C4-2B (cell line): ENCODE results near the gene CEP350.

ENCODE experiments used
- H3K27ac ChIP-seq: fragments of 450-650 bp; 2 replicates; pipeline ENCODE4 v1.5.1; 2017
- CTCF ChIP-seq: fragments of 450-650 bp; conservative IDR thresholded peaks from 2 replicates; pipeline ENCODE4 v1.5.1; 2017; ENCODE audit warnings: mild to moderate bottlenecking
- ZFX ChIP-seq: fragments of 450-650 bp; IDR thresholded peaks from 2 replicates; pipeline ENCODE4 v1.6.1; 2017

The CEP350 gene

DNA sequence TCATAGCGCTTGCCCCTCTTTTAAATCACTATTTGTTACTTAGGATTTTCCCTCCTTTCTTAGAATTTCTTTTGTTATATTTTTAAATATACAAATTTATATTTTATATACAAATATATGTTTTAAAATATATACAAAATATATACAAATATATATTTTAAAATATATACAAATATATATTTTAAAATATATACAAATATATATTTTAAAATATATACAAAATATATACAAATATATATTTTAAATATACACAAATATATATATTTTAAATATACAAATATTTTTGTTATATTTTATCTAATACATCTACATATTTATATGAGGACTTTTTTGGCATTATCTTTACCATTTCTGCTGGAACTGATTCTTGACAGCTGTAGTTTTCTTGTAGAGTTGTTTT is 149.2 kb downstream of the CEP350 start:
- H3K27ac ChIP-seq: no peak overlapping the region
- TF ChIP-seq CTCF (no peak), ZFX (no peak)

DNA sequence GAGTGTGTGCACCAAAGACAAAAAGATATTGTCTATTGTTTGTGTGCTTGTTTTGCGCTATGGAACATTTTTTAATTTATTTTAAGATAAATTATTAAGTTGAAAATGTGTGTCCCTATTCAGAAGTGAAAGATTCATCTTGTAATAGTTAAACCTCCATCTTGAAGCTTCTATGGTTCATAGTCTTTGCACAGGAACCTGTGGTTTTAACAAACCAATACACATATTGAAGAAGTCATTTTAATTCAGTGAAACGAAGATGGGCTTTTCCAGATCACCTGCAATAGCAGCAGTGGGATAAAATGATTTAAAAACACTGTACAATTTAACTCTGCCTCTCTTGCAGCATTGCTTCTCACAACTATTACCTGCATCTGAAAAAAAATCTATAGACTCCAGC is 157.5 kb downstream of the CEP350 start:
- no peak overlapping the region for H3K27ac ChIP-seq
- no peak for TF ChIP-seq CTCF
- no peak for TF ChIP-seq ZFX

DNA sequence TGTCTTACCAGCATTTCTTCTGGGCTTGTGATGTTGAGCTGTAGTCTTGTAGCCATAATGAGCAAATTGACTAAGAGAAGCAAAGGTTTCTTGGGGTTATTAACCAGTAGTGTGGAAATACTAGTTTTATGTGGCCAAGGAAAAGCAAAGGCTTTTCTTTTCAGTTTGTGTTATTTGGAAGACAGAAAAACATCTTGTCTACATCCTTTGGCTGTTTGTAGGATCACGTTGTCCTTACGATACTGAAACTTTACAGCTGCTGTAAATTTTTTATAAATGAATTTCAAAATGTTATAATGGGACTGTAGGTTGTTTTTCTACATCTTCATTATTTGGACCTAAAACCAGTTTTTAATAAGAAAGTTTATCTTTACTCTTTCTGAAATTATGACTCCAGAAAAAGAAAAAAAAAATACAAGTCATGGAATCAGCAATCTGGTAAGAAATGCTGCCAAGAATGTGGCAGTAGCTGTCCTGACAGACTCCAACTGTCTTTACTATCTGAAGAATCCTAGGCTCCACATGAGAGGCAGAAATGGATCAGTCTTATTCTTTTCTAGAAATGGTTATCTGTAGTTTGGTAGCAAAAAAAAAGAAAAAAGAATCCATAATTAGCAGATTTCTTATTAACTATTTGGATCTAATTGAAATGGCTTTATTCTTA is 158.5 kb downstream of the CEP350 start:
- no peak overlapping the region for H3K27ac ChIP-seq
- TF ChIP-seq CTCF: no peak
- no peak for TF ChIP-seq ZFX

- TF ChIP-seq CTCF: no peak
- TF ChIP-seq ZFX: no peak
- H3K27ac ChIP-seq: peak overlapping the region; percentile 38; the same call in 1 of the 2 replicates
These were observed 159.9 kb downstream of the CEP350 start for GRCh38 chr1:180114396-180114945.

GRCh38 chr1:180116964-180117763 is 162.6 kb downstream of the CEP350 start:
- H3K27ac ChIP-seq: peak overlapping the region; percentile 20
- no peak for TF ChIP-seq ZFX
- TF ChIP-seq CTCF: no peak

DNA sequence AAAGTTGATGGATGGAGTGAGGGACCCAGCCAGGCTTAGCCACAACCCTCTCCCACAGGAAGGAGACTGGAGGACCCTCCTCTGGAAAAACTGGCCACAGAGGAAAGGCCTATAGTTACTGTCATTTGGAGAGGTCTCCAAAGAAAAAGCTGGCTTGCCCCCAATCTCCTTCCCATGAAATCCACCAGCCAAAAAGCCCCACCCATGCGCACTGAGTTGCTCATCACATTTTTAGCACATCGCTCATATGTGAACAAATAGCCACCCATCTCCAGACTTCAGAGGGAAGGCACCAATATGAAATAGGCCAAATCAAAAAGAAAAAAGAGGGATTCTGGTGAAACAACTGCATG is 163.1 kb downstream of the CEP350 start:
- TF ChIP-seq ZFX: no peak
- H3K27ac ChIP-seq: peak overlapping the region; percentile 20

GRCh38 chr1:180119837-180120236 is 165.2 kb downstream of the CEP350 start:
- H3K27ac ChIP-seq: no peak overlapping the region
- TF ChIP-seq ZFX: no peak
- TF ChIP-seq CTCF: no peak

- TF ChIP-seq ZFX: no peak
- no peak for TF ChIP-seq CTCF
- no peak overlapping the region for H3K27ac ChIP-seq
These were observed 168.9 kb downstream of the CEP350 start for GRCh38 chr1:180123463-180123936.
